GM13976 (cell line): ENCODE measurements around the gene TOR4A.

Experiments used
- DNase-seq: peaks from one replicate; pipeline ENCODE4 v3.0.0; 2012; ENCODE audit warnings: low spot score
- CTCF ChIP-seq: IDR thresholded peaks from 2 replicates; pipeline ENCODE4 v1.5.1; 2012; ENCODE audit warnings: borderline replicate concordance, mild to moderate bottlenecking; ENCODE audit not compliant: insufficient read depth; ENCODE audit errors: extremely low read depth, missing control alignments, control extremely low read depth
- in situ Hi-C: fragments of 300-500 bp; cut with MboI; formaldehyde crosslinking; loops from one replicate; pipeline ENCODE4 v1.12.0; 2022; ENCODE audit warnings: low sequenced_read_pairs, mixed read lengths, inconsistent platforms; ENCODE audit not compliant: unreplicated experiment

Gene TOR4A

GRCh38 chr9:137302118-137302448 lies 24.6 kb downstream of the TOR4A start, which contains the start of gene NRARP:
TSS of gene NRARP (minus strand) at chr9:137302271. CDS start at chr9:137301928, 343 bp downstream.
- peak; percentile 93 for DNase-seq
- peak; percentile 10 for TF ChIP-seq CTCF
- in situ Hi-C loops: no loop called here

- in situ Hi-C loops: no loop called here
- DNase-seq: no peak
- TF ChIP-seq CTCF: peak; percentile 47
Observed at GRCh38 chr9:137302449-137303150, 25.1 kb downstream of the TOR4A start.

- TF ChIP-seq CTCF: no peak
- no peak for DNase-seq
- in situ Hi-C loops: no loop called here
Observed at GRCh38 chr9:137303151-137303892, 25.8 kb downstream of the TOR4A start.

- DNase-seq: no peak
- in situ Hi-C loops: no loop called here
- no peak for TF ChIP-seq CTCF
Observed at GRCh38 chr9:137303893-137304382, 26.4 kb downstream of the TOR4A start.

GRCh38 chr9:137304383-137305059 lies 27.0 kb downstream of the TOR4A start:
- no peak for DNase-seq
- in situ Hi-C loops: no loop called here
- no peak for TF ChIP-seq CTCF

- in situ Hi-C loops: no loop called here
- DNase-seq: peak; percentile 77
- no peak for TF ChIP-seq CTCF
Observed at GRCh38 chr9:137305060-137305797, 27.7 kb downstream of the TOR4A start.
